Fibroblast of lung (primary cell): Measurements from ENCODE around the gene CACNA1A. TPM values are rescaled to one million over a fixed set of nuclear protein-coding genes. Genes with fewer than 3 reads are reported as not detected.

Source experiments
- DNase-seq, 2 donors: peaks; one replicate each; pipeline versions ENCODE4 v3.0.0 to v3.0.0-alpha.2; 2010; ENCODE audit warnings: low read depth in 2 of 2
- H2AFZ ChIP-seq: 2 replicates; pipeline ENCODE4 v1.5.1; 2012; ENCODE audit warnings: low read length, control low read depth, inconsistent platforms
- H3K27ac ChIP-seq: 2 replicates; pipeline ENCODE4 v1.5.1; 2011; ENCODE audit warnings: low read length, control low read depth; ENCODE audit not compliant: insufficient read depth
- H3K27me3 ChIP-seq: 2 replicates; pipeline ENCODE4 v1.5.1; 2011; ENCODE audit warnings: mild to moderate bottlenecking, low read length; ENCODE audit not compliant: control insufficient read depth, insufficient read depth
- H3K36me3 ChIP-seq: 2 replicates; pipeline ENCODE4 v1.5.1; 2011; ENCODE audit warnings: low read length; ENCODE audit not compliant: control insufficient read depth, insufficient read depth
- H3K4me1 ChIP-seq: 2 replicates; pipeline ENCODE4 v1.5.1; 2011; ENCODE audit warnings: low read length; ENCODE audit not compliant: control insufficient read depth, insufficient read depth; ENCODE audit errors: extremely low read depth
- H3K4me2 ChIP-seq: 2 replicates; pipeline ENCODE4 v1.5.1; 2011; ENCODE audit warnings: low read length, control low read depth; ENCODE audit not compliant: insufficient read depth; ENCODE audit errors: extremely low read depth
- H3K4me3 ChIP-seq, 4 experiments: fragments of 200-600 bp in 1 of 4; sonication (generic) in 1 of 4; replicated peaks in 1 of 4; 2 replicates each; pipeline ENCODE4 v1.5.1; 2011 to 2016; ENCODE audit warnings: low read length in 4 of 4, low read depth in 3 of 4, mild to moderate bottlenecking in 3 of 4, control low read depth in 2 of 4, inconsistent platforms in 1 of 4, mixed read lengths in 1 of 4; ENCODE audit not compliant: insufficient read depth in 1 of 4; ENCODE audit errors: control extremely low read depth in 1 of 4
- H3K79me2 ChIP-seq: 2 replicates; pipeline ENCODE4 v1.5.1; 2012; ENCODE audit warnings: mild to moderate bottlenecking, low read length, inconsistent platforms; ENCODE audit not compliant: control insufficient read depth, insufficient read depth
- H3K9ac ChIP-seq: 2 replicates; pipeline ENCODE4 v1.5.1; 2011; ENCODE audit warnings: mild to moderate bottlenecking, low read length, control low read depth; ENCODE audit not compliant: insufficient read depth
- H3K9me3 ChIP-seq: 2 replicates; pipeline ENCODE4 v1.5.1; 2012; ENCODE audit warnings: low read depth, low read length; ENCODE audit not compliant: control insufficient read depth, insufficient read depth
- H4K20me1 ChIP-seq: 2 replicates; pipeline ENCODE4 v1.5.1; 2011; ENCODE audit warnings: low read length; ENCODE audit not compliant: control insufficient read depth, insufficient read depth; ENCODE audit errors: extremely low read depth
- EZH2 ChIP-seq: IDR thresholded peaks from 2 replicates; pipeline ENCODE4 v1.5.1; 2012; ENCODE audit warnings: low read length, control low read depth, mild to moderate bottlenecking; ENCODE audit errors: missing control alignments
- polyA plus RNA-seq, 2 donors: library from polyadenylated mRNA; depleted of rRNA in 1 of 2; stranded (reverse) in 1 of 2; unstranded in 1 of 2; fragments of >200 nt; gene quantifications; 2 replicates each; pipeline ENCODE4 v1.2.1, GENCODE V29; 2011 to 2012; ENCODE audit warnings: missing spikeins in 1 of 2
- total RNA-seq: library from RNA; depleted of rRNA; stranded (reverse); fragments of >200 nt; gene quantifications from 2 replicates; pipeline ENCODE4 v1.2.1, GENCODE V29; 2014
- TF ChIP-seq, protein P1 (sequence below), 2 donors: IDR thresholded peaks in 1 of 2; conservative IDR thresholded peaks in 1 of 2; 1 replicate in 1 of 2; 2 replicates in 1 of 2; pipeline ENCODE4 v1.5.1; 2011 to 2012; ENCODE audit warnings: low read length in 2 of 2, control low read depth in 1 of 2, inconsistent platforms in 1 of 2, low read depth in 1 of 2, mild to moderate bottlenecking in 1 of 2

The CACNA1A gene
- total and polyA plus RNA-seq, 2 donors (not counting 1 experiment from before 2014, with no cell fraction given) = 0.96 to 9.7 TPM

DNA sequence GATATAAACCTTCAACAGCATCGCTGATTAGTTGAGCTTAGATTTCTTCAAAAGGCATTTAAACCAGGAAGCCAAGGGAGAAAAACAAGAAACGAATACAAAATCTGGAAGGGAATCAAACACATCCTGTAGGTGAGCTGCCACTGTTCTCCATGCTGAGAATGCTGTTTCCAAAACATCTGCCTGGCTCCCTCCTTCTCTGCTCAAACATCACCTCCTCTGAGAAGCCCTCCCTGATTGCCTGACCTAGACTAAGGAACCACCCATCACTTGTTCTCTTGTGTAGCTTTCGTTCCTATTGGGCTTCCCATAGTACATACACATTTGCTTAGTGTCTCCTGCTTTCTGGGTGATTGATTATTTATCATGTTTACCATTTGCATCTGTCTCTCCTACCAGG, 152.7 kb downstream of the CACNA1A start:
- Histone ChIP-seq H3K4me2 (no peak overlapping the region), H3K36me3 (no peaks in the 10 kb centered on the region), H3K9ac (no peak overlapping the region), H3K27me3 (no peaks in the 10 kb centered on the region), H4K20me1 (no peaks in the 10 kb centered on the region), H3K9me3 (no peaks in the 10 kb centered on the region), H3K4me1 (no peaks in the 10 kb centered on the region), H3K79me2 (no peaks in the 10 kb centered on the region), H2AFZ (no peak overlapping the region), H3K4me3 (no peak overlapping the region), H3K27ac (no peak overlapping the region)
- TF ChIP-seq, protein P1, sequence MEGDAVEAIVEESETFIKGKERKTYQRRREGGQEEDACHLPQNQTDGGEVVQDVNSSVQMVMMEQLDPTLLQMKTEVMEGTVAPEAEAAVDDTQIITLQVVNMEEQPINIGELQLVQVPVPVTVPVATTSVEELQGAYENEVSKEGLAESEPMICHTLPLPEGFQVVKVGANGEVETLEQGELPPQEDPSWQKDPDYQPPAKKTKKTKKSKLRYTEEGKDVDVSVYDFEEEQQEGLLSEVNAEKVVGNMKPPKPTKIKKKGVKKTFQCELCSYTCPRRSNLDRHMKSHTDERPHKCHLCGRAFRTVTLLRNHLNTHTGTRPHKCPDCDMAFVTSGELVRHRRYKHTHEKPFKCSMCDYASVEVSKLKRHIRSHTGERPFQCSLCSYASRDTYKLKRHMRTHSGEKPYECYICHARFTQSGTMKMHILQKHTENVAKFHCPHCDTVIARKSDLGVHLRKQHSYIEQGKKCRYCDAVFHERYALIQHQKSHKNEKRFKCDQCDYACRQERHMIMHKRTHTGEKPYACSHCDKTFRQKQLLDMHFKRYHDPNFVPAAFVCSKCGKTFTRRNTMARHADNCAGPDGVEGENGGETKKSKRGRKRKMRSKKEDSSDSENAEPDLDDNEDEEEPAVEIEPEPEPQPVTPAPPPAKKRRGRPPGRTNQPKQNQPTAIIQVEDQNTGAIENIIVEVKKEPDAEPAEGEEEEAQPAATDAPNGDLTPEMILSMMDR (conservative IDR thresholded peaks at IDR 0.05 in 1 of 2, IDR thresholded peaks at IDR 0.05 in 1 of 2; ENCODE audit: low read depth in 1 of 2, low read length in 2 of 2) = no peak
- no peak for TF ChIP-seq EZH2
- no peak for DNase-seq

DNA sequence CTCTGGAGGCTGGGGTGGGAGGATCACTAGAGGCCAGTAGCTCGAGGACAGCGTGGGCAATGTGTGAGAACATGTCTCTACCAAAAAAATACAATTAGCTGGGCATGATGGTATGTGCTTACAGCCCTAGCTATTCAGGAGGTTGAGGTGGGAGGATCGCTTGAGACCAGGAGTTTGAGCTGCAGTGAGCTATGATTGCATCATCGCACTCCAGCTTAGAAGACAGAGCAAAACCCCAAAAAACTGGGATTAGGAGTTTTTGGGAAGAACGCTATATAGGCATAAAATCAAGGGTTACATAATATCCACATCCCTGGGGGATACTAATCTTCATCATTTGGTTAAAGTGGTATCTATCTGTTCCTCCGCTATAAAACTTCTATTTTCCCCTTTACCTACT, 155.5 kb downstream of the CACNA1A start:
- Histone ChIP-seq H2AFZ (no peak overlapping the region), H3K9me3 (no peaks in the 10 kb centered on the region), H4K20me1 (no peaks in the 10 kb centered on the region), H3K9ac (no peak overlapping the region), H3K4me2 (no peak overlapping the region), H3K4me1 (no peaks in the 10 kb centered on the region), H3K36me3 (no peaks in the 10 kb centered on the region), H3K4me3 (no peak overlapping the region), H3K79me2 (no peaks in the 10 kb centered on the region), H3K27me3 (no peaks in the 10 kb centered on the region), H3K27ac (no peak overlapping the region)
- no peak for DNase-seq
- no peak for TF ChIP-seq EZH2
- TF ChIP-seq, protein P1 (conservative IDR thresholded peaks at IDR 0.05 in 1 of 2, IDR thresholded peaks at IDR 0.05 in 1 of 2; ENCODE audit: low read depth in 1 of 2, low read length in 2 of 2) = no peak

DNA sequence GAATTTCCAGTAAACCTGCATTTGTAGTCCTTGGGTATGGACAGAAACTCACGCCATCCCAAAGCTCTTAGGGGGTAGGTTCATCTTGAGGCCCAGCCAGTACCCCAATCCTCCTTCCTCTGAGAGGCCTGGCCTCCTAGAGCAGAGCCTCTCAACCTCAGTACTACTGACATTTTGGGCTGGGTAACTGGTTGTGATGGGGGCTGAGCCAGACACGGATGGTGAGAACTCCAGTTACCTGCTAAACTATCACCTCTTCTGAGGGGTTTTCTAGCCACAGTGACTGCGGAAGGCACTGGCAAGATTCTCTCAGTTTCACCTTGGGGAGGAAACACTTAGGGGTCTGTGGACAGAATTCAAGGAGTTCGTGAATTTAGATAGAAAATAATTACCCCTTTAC, 156.2 kb downstream of the CACNA1A start:
- no peak overlapping the region for H3K4me3 ChIP-seq
- TF ChIP-seq, protein P1 (conservative IDR thresholded peaks at IDR 0.05 in 1 of 2, IDR thresholded peaks at IDR 0.05 in 1 of 2; ENCODE audit: low read depth in 1 of 2, low read length in 2 of 2) = no peak
- H4K20me1 ChIP-seq = no peaks in the 10 kb centered on the region
- no peak overlapping the region for H3K27ac ChIP-seq
- DNase-seq = no peak
- no peaks in the 10 kb centered on the region for H3K36me3 ChIP-seq
- H2AFZ ChIP-seq = no peak overlapping the region
- H3K79me2 ChIP-seq = no peaks in the 10 kb centered on the region
- H3K9me3 ChIP-seq = no peaks in the 10 kb centered on the region
- no peak overlapping the region for H3K9ac ChIP-seq
- H3K27me3 ChIP-seq = no peaks in the 10 kb centered on the region
- no peaks in the 10 kb centered on the region for H3K4me1 ChIP-seq
- H3K4me2 ChIP-seq = no peak overlapping the region
